Erythroblast (primary cell): ENCODE results near the gene FOLR2.
"Not testable (repeated sequence)": the region's sequence is repeated elsewhere in the genome, so short reads cannot be mapped to it uniquely, and the experiment has no call there.

Experiments
- DNase-seq, 2 experiments: peaks; one replicate each; lab custom pipeline; 2025; lab: John Stamatoyannopoulos, UW
- GATA1 ChIP-seq: IDR thresholded peaks from 2 replicates; pipeline ENCODE4 v1.6.1; 2011; ENCODE audit warnings: low read depth, mild to moderate bottlenecking, control low read depth, low read length, moderate library complexity
- POLR2A ChIP-seq: IDR thresholded peaks from 2 replicates; pipeline ENCODE4 v1.6.1; 2011; ENCODE audit warnings: mild to moderate bottlenecking, low read length

Gene FOLR2

DNA sequence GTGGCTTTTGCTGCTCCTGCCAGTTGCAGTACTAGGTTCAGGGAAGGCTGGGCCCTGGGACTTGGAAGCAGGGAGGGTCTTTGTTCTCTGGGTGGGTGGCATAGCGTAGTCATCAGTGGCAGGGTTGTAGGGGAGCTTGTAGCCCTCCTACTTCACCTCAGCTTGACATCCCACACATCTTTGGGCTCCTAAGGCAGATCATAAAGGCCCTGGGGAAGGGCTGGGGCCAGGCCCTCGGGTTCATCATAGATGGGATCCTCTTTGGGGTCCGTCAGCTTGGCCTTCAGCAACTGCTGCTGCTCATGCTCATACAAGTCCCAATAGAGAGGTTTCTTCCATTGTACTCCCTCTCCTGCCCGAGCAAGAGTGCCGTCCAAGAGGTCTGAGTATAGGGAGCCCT lies 33.4 kb downstream of the FOLR2 start:
- TF ChIP-seq POLR2A (no peak), GATA1 (no peak)
- DNase-seq: no peak

- no peak for TF ChIP-seq GATA1
- no peak for TF ChIP-seq POLR2A
These were observed 34.3 kb downstream of the FOLR2 start for GRCh38 chr11:72250661-72251464.

DNA sequence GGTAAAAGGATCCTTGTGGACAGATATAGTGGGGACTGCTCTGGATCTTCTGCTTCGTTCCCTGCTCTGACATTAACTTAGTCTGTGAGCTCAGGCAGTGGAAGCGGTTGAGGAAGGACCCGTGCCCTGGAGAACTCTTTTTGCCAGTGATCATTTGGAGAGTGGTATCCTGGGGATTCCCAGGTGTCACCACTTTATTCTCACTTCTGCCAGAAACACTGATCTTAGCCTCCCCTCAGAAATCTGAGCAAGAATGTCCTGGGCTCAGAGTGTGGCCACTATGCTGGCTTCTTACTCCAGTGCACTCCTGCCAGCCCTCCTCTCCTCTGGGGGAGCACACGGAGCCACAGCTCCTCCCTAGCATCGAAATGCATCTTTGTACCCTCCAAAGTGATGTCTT lies 35.0 kb downstream of the FOLR2 start:
- no peak for DNase-seq
- TF ChIP-seq POLR2A (no peak), GATA1 (no peak)

More at GRCh38 chr11:72250661-72251464, 34.3 kb downstream of the FOLR2 start:
- DNase-seq: no peak

- DNase-seq: no peak
- TF ChIP-seq POLR2A: no peak
- TF ChIP-seq GATA1: no peak
These were observed 36.8 kb downstream of the FOLR2 start for GRCh38 chr11:72253392-72253791.

DNA sequence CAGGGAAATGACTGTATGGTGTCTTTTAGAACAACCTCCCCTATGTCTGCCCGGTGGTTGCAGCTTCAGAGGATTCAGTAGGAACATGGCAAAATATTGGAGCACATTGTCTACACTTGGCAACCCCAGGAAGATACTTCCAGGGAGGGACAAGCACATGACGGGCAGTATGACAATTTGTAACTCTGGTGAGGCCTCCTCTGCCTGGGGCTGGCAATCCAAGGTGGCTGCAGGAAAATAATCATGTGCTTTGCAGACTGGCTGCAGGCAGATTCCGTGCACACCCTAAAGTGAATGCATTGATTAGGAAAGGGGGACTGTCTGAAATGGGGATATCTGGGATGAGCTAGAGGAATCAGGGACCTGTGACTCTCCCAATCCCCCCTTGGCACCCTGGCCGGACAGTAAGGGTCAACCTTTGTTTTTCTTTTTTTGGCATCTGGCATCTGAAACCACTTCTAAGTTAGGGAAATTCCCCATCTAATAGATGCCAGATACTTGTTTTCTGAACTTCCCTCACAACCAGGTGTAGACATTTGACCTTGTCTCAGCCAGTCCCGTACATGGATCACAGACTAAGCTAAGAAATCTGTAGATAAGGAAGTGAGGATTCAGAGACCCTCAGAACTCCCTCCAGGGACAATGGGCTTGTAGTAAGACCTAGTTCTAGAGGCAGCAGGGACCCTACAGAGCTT lies 37.9 kb downstream of the FOLR2 start:
- DNase-seq: no peak
- TF ChIP-seq POLR2A (no peak), GATA1 (no peak)

GRCh38 chr11:72257570-72257969 lies 41.0 kb downstream of the FOLR2 start:
- TF ChIP-seq POLR2A: no peak
- no peak for TF ChIP-seq GATA1
- no peak for DNase-seq

GRCh38 chr11:72259490-72259889 lies 42.9 kb downstream of the FOLR2 start:
- no peak for TF ChIP-seq GATA1
- no peak for DNase-seq

GRCh38 chr11:72260574-72260973 lies 44.0 kb downstream of the FOLR2 start:
- no peak for DNase-seq

GRCh38 chr11:72263361-72263760 lies 46.8 kb downstream of the FOLR2 start:
- TF ChIP-seq POLR2A: no peak
- DNase-seq: peak in 1 of 2 experiments; percentile 56

More at GRCh38 chr11:72260574-72260973, 44.0 kb downstream of the FOLR2 start:
- TF ChIP-seq POLR2A (no peak), GATA1 (no peak)

DNA sequence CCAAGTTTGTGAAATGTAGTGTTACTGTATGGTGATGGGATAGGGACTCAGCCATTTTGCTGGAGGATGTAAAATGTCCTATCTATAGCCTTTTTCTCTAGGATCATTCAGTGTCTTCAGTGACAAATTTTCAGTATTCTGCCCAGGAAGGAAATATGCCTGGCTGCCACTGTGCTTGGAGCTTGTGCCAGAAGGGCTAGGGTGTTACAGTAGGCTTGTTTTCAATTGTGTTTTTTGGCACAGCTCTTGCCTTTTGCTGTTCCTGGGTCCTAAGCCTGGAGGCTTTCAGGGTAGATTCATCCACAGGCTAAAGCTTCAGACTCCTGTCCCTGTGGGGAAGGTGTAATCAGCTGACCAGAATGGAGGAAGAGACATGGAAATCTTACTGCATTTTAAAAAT lies 49.4 kb downstream of the FOLR2 start:
- DNase-seq: no peak
- TF ChIP-seq GATA1: no peak
- no peak for TF ChIP-seq POLR2A

- DNase-seq: not testable (repeated sequence)
These were observed 50.4 kb downstream of the FOLR2 start for GRCh38 chr11:72266960-72267359.

GRCh38 chr11:72267956-72268617 lies 51.5 kb downstream of the FOLR2 start:
- TF ChIP-seq GATA1 (no peak), POLR2A (no peak)

More at GRCh38 chr11:72267956-72268617, 51.5 kb downstream of the FOLR2 start:
- DNase-seq: no peak
